Colonic mucosa (tissue), 4 donors: ENCODE data around the gene FBRSL1. TPM values are rescaled to one million over a fixed set of nuclear protein-coding genes. Genes with fewer than 3 reads are reported as not detected.

Source experiments
- DNase-seq: peaks from one replicate; pipeline ENCODE4 v3.0.0-alpha.2; 2020
- H3K27ac ChIP-seq: fragments of 200-600 bp; one replicate; pipeline ENCODE4 v1.8.0; 2021
- H3K27me3 ChIP-seq: fragments of 200-600 bp; one replicate; pipeline ENCODE4 v1.8.0; 2021
- H3K36me3 ChIP-seq: fragments of 200-600 bp; one replicate; pipeline ENCODE4 v1.8.0; 2021
- H3K4me1 ChIP-seq: fragments of 200-600 bp; one replicate; pipeline ENCODE4 v1.8.0; 2021; ENCODE audit warnings: mild to moderate bottlenecking
- H3K4me3 ChIP-seq: fragments of 200-600 bp; one replicate; pipeline ENCODE4 v1.8.0; 2021
- H3K9ac ChIP-seq, 2 donors: one replicate each; pipeline ENCODE4 v1.7.0; 2013; ENCODE audit warnings: control low read depth in 2 of 2, low read depth in 2 of 2, low read length in 2 of 2
- H3K9me3 ChIP-seq: fragments of 200-600 bp; one replicate; pipeline ENCODE4 v1.8.0; 2021
- intact Hi-C: fragments of 100-400 bp; cut with DNase I; formaldehyde crosslinking; loops from one replicate; pipeline ENCODE4 v1.14.1; 2022
- total RNA-seq, 2 donors: library from RNA; stranded (reverse); fragmentation: NEBNext Ultra II Directional in 1 of 2; extraction: Animal tissue kit (Norgen Biotek cat#: 25700) in 1 of 2; gene quantifications; one replicate each; pipeline ENCODE4 v1.2.1, GENCODE V29; 2021
- TF ChIP-seq, protein P1 (sequence below): fragments of 200-600 bp; IDR thresholded peaks from one replicate; pipeline ENCODE4 v1.8.0; 2022; ENCODE audit warnings: antibody characterized with exemption, mild to moderate bottlenecking
- donor health status: healthy.
- donor health status: DM: no; HTN: no; CAD: no.
- donor health status: DM: no; HTN: no; CAD: no.

Gene FBRSL1
- total RNA-seq, 2 donors from 2014 or later = 51.9 to 101 TPM

DNA sequence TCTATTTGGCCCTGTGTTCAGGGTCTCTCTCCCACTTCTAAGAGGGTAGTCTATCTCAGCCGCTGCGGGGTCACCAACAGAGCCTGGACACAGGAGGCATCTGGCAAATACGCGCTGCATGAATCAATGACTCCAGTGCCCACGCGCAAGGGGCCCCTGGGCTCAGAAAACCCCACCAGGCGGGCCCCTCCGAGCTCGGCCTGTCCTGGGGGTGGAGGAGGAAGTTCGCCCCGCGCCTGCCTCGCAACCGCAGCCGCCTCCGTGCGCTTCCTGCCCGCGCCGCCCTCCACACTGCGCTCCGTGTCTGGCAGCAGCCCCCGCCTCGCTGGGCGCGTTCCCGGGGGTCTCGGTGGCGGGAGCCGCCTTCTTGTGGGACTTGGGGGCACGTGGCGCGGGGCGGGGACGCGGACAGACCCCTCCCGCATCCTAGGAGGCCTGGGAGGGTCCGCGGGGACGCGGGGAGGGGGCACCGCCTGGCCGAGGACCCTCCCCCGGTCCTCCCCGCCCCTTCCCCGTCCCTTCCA lies 811 bp upstream of the FBRSL1 start:
- peak; percentile 52 for DNase-seq
- no peaks in the 10 kb centered on the region for H3K27me3 ChIP-seq
- H3K9ac ChIP-seq = peak overlapping the region; percentile 66 to 75
- H3K9me3 ChIP-seq = no peaks in the 10 kb centered on the region
- peaks cover 27% of the 10 kb centered on the region for H3K4me1 ChIP-seq
- intact Hi-C loops = no loop called here
- peak overlapping the region; percentile 63 for H3K27ac ChIP-seq
- H3K4me3 ChIP-seq = peak overlapping the region; percentile 66
- TF ChIP-seq, protein P1, sequence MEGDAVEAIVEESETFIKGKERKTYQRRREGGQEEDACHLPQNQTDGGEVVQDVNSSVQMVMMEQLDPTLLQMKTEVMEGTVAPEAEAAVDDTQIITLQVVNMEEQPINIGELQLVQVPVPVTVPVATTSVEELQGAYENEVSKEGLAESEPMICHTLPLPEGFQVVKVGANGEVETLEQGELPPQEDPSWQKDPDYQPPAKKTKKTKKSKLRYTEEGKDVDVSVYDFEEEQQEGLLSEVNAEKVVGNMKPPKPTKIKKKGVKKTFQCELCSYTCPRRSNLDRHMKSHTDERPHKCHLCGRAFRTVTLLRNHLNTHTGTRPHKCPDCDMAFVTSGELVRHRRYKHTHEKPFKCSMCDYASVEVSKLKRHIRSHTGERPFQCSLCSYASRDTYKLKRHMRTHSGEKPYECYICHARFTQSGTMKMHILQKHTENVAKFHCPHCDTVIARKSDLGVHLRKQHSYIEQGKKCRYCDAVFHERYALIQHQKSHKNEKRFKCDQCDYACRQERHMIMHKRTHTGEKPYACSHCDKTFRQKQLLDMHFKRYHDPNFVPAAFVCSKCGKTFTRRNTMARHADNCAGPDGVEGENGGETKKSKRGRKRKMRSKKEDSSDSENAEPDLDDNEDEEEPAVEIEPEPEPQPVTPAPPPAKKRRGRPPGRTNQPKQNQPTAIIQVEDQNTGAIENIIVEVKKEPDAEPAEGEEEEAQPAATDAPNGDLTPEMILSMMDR = no peak
- H3K36me3 ChIP-seq = no peaks in the 10 kb centered on the region

DNA sequence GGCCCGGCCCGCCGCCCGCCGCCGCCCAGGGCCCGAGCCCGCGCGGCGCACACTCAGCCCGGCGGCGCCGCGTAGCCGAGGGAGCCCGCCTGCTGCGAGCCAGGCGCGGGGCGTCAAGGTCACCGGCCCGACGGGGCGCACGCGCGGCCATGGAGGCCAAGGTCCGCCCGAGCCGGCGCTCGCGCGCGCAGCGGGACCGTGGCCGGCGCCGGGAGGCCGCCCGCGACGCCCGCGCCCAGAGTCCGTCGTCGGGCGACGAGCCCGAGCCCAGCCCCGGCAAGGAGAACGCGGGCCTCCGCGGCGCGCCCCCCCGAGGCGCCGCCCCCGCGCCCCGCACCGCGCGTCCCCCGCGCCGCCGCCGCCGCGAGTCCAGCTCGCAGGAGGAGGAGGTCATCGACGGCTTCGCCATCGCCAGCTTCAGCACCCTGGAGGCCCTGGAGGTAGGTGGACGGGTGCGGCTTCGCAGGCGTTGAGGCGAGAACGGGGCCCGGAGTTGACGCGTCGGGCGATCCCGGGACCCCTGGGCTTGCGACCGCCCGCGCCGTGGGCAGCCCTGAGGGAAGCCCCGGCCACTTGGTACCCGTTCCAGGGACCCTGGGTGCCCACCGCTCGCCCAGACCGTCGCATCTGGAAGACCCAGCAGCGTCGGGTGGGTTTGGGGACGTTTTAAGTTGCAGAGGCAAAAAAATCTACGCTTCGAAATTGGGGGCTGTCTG lies 629 bp downstream of the FBRSL1 start:
- no peak for DNase-seq
- H3K27me3 ChIP-seq = no peaks in the 10 kb centered on the region
- H3K9ac ChIP-seq = peak overlapping the region; percentile 83 to 84
- H3K9me3 ChIP-seq = no peaks in the 10 kb centered on the region
- TF ChIP-seq, protein P1 = no peak
- peak overlapping the region; percentile 20 for H3K27ac ChIP-seq
- intact Hi-C loops = no loop called here
- peak overlapping the region; percentile 79 for H3K4me3 ChIP-seq
- peaks cover 31% of the 10 kb centered on the region for H3K4me1 ChIP-seq
- H3K36me3 ChIP-seq = no peaks in the 10 kb centered on the region

DNA sequence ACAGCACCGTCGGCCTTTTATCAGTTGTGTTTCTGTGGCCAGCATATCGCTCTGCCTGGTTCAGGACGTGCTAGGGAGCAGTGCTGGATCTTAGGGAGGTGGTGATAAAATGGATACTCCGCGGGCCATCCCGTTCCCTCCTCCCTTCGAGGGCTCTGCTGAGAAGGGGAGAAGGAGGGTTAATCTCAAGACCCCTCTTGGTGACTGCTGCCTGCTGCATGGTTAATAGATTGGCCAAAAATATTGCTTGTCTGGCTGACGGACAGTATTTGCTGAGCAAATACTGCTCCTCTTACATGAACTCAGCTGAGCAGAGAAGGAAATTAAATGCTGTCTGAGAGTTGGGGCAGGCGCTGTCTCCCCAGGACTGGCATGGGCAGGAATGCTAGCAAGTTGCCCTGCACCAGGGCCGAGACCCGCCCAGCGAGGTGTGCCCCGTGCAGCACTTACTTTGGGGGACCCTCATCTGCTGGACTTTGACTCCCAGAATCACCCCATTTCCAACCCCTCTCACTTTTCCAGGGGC lies 1.2 kb downstream of the FBRSL1 start:
- no peaks in the 10 kb centered on the region for H3K9me3 ChIP-seq
- peak overlapping the region; percentile 79 for H3K4me3 ChIP-seq
- H3K27me3 ChIP-seq = no peaks in the 10 kb centered on the region
- peaks cover 31% of the 10 kb centered on the region for H3K4me1 ChIP-seq
- intact Hi-C loops = no loop called here
- peak overlapping the region; percentile 20 for H3K27ac ChIP-seq
- TF ChIP-seq, protein P1 = no peak
- H3K9ac ChIP-seq = peak overlapping the region; percentile 83 to 84
- DNase-seq = no peak
- no peaks in the 10 kb centered on the region for H3K36me3 ChIP-seq

DNA sequence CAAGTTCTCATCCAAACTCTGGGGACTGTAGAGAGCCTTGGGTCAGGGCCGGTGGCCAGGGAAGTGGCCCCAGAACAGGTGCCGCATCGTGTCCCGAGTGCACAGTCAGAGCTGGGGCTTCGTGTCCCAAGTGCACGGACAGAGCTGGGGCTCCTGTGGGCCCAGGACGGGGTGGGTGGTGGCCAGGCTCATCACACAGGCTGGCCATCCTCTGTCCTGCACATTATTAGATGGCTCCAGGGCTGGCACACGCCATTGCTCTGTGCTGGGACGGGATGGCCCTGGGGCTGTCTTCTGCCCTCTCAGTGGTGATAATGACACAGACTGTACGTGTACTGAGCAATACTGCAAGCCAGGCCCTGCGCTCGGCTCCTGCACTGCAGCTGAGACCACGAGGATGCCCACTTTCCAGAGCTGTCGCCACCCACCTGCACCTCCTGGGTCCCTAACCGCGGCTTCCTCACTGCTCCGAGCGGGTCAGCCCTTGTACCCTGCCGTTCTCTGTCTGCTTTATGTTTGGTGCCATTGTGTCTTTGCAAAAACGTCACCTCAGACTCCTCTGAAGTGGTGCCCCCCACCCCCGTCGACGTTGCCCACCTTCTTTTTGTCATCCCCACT lies 1.9 kb downstream of the FBRSL1 start:
- no peaks in the 10 kb centered on the region for H3K36me3 ChIP-seq
- H3K27me3 ChIP-seq = no peaks in the 10 kb centered on the region
- no peaks in the 10 kb centered on the region for H3K9me3 ChIP-seq
- peak overlapping the region; percentile 79 for H3K4me3 ChIP-seq
- peak overlapping the region; percentile 83 to 84 for H3K9ac ChIP-seq
- H3K4me1 ChIP-seq = peaks cover 31% of the 10 kb centered on the region
- intact Hi-C loops = no loop called here
- DNase-seq = no peak
- TF ChIP-seq, protein P1 = no peak
- no peak overlapping the region for H3K27ac ChIP-seq

DNA sequence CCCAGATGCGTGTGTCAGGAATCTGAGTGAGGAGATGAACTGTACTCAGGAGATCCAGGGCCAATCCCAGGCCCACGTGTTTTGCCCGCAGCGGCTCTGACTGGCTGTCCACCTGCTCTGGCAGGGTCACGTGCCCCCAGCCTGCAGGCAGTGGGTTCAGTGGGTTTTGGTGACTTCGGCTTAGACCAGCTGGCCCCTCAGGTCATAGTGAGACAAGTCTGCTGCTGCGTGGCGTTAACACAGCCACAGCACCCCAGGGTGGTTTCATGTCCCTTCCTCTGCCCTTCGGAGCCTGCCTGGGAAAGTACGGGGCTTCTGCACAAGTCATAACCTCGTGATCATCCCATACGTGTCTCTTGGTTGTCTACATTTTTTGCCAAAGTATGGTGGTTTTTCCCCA lies 2.6 kb downstream of the FBRSL1 start:
- intact Hi-C loops = no loop called here
- H3K27me3 ChIP-seq = no peaks in the 10 kb centered on the region
- H3K27ac ChIP-seq = no peak overlapping the region
- peaks cover 31% of the 10 kb centered on the region for H3K4me1 ChIP-seq
- no peak for DNase-seq
- H3K9ac ChIP-seq = no peak overlapping the region
- H3K4me3 ChIP-seq = no peak overlapping the region
- H3K36me3 ChIP-seq = no peaks in the 10 kb centered on the region
- TF ChIP-seq, protein P1 = no peak
- no peaks in the 10 kb centered on the region for H3K9me3 ChIP-seq
